Neural cell (in vitro differentiated cells): Measurements from ENCODE around the gene ZNF892. TPM values are rescaled to one million over a fixed set of nuclear protein-coding genes. Genes with fewer than 3 reads are reported as not detected.

Experiments
- H2AFZ ChIP-seq: fragments of 200-600, 300-800 bp; sonication (generic), shearing (Covaris generic); 2 replicates; pipeline ENCODE4 v1.6.0; 2014; ENCODE audit warnings: low read depth, mild to moderate bottlenecking, antibody characterized with exemption, low read length, moderate library complexity
- H3F3A ChIP-seq: fragments of 200-600 bp; shearing (Covaris generic); 2 replicates; pipeline ENCODE4 v1.6.1; 2016; ENCODE audit warnings: mild to moderate bottlenecking, moderate library complexity, mixed read lengths, antibody characterized with exemption, low read length; ENCODE audit not compliant: insufficient read depth, poor library complexity, severe bottlenecking
- H3K27ac ChIP-seq: fragments of 200-600, 300-800 bp; sonication (generic), shearing (Covaris generic); 2 replicates; pipeline ENCODE4 v1.5.1; 2014; ENCODE audit warnings: mild to moderate bottlenecking, low read length, moderate library complexity
- H3K27me3 ChIP-seq: fragments of 300-800, 200-600 bp; sonication (generic), shearing (Covaris generic); 2 replicates; pipeline ENCODE4 v1.6.0; 2014; ENCODE audit warnings: mild to moderate bottlenecking, low read depth, low read length, moderate library complexity; ENCODE audit not compliant: insufficient read depth
- H3K36me3 ChIP-seq: fragments of 300-800, 200-600 bp; sonication (generic), shearing (Covaris generic); 2 replicates; pipeline ENCODE4 v1.5.1; 2014; ENCODE audit warnings: mild to moderate bottlenecking, antibody characterized with exemption, low read length, moderate library complexity; ENCODE audit not compliant: insufficient read depth
- H3K4me2 ChIP-seq: fragments of 300-800, 200-600 bp; sonication (generic), shearing (Covaris generic); 2 replicates; pipeline ENCODE4 v1.6.0; 2014; ENCODE audit warnings: mild to moderate bottlenecking, low read length
- H3K4me3 ChIP-seq: fragments of 300-800, 200-600 bp; sonication (generic), shearing (Covaris generic); 2 replicates; pipeline ENCODE4 v1.5.1; 2014; ENCODE audit warnings: mild to moderate bottlenecking, low read length, moderate library complexity
- H3K79me2 ChIP-seq: fragments of 200-600 bp; shearing (Covaris generic); replicated peaks from 2 replicates; pipeline ENCODE4 v1.6.0; 2014; ENCODE audit warnings: mild to moderate bottlenecking, low read length, moderate library complexity; ENCODE audit not compliant: insufficient read depth
- H3K9ac ChIP-seq: fragments of 300-800, 200-600 bp; sonication (generic), shearing (Covaris generic); 2 replicates; pipeline ENCODE4 v1.6.1; 2016; ENCODE audit warnings: mild to moderate bottlenecking, low read length, mixed read lengths
- H3K9me2 ChIP-seq: fragments of 200-600 bp; shearing (Covaris generic); 2 replicates; pipeline ENCODE4 v1.6.1; 2016; ENCODE audit warnings: mild to moderate bottlenecking, low read length, mixed read lengths; ENCODE audit not compliant: insufficient read depth
- H3K9me3 ChIP-seq: fragments of 200-600, 300-800 bp; sonication (generic), shearing (Covaris generic); 2 replicates; pipeline ENCODE4 v1.6.1; 2016; ENCODE audit warnings: mild to moderate bottlenecking, mixed run types, low read length, moderate library complexity, mixed read lengths
- H4K20me1 ChIP-seq: fragments of 200-600 bp; shearing (Covaris generic); 2 replicates; pipeline ENCODE4 v1.6.1; 2016; ENCODE audit warnings: mild to moderate bottlenecking, mixed run types; ENCODE audit not compliant: insufficient read depth
- EP300 ChIP-seq: fragments of 450-650 bp; conservative IDR thresholded peaks from 2 replicates; pipeline ENCODE4 v1.6.1; 2014; ENCODE audit warnings: antibody characterized with exemption, mild to moderate bottlenecking, moderate library complexity; ENCODE audit not compliant: poor library complexity, severe bottlenecking
- EZH2 ChIP-seq: fragments of 200-600, 300-800 bp; shearing (Covaris generic), sonication (generic); IDR thresholded peaks from 2 replicates; pipeline ENCODE4 v1.6.1; 2014; ENCODE audit warnings: antibody characterized with exemption, low read length, borderline replicate concordance, mild to moderate bottlenecking; ENCODE audit not compliant: insufficient read depth, poor library complexity, severe bottlenecking
- MXI1 ChIP-seq: fragments of 450-650 bp; conservative IDR thresholded peaks from 2 replicates; pipeline ENCODE4 v1.6.1; 2014; ENCODE audit warnings: antibody characterized with exemption, mild to moderate bottlenecking; ENCODE audit not compliant: poor library complexity, severe bottlenecking
- POLR2AphosphoS5 ChIP-seq: IDR thresholded peaks from 2 replicates; pipeline ENCODE4 v1.6.1; 2012
- RAD21 ChIP-seq: fragments of 450-650 bp; conservative IDR thresholded peaks from 2 replicates; pipeline ENCODE4 v1.6.1; 2014; ENCODE audit warnings: antibody characterized with exemption, mild to moderate bottlenecking, moderate library complexity
- SMC3 ChIP-seq: fragments of 450-650 bp; conservative IDR thresholded peaks from 2 replicates; pipeline ENCODE4 v1.6.1; 2014; ENCODE audit warnings: antibody characterized with exemption, mild to moderate bottlenecking, moderate library complexity; ENCODE audit not compliant: poor library complexity
- TAF1 ChIP-seq: IDR thresholded peaks from 2 replicates; pipeline ENCODE4 v1.6.1; 2012; ENCODE audit warnings: low read depth
- polyA plus RNA-seq: library from polyadenylated mRNA; depleted of rRNA; stranded (reverse); fragments of >200 nt; gene quantifications from 2 replicates; pipeline ENCODE4 v1.2.3, GENCODE V29; 2014
- TF ChIP-seq, protein P1 (sequence below): IDR thresholded peaks from 2 replicates; pipeline ENCODE4 v1.6.1; 2012; ENCODE audit warnings: borderline replicate concordance
- TF ChIP-seq, protein P2 (sequence below): fragments of 450-650 bp; IDR thresholded peaks from 2 replicates; pipeline ENCODE4 v1.5.1; 2014; ENCODE audit warnings: antibody characterized with exemption, mild to moderate bottlenecking, moderate library complexity; ENCODE audit not compliant: poor library complexity, severe bottlenecking

Gene ZNF892
- polyA plus RNA-seq, 1 donor from 2014 or later: 8.0 TPM

DNA sequence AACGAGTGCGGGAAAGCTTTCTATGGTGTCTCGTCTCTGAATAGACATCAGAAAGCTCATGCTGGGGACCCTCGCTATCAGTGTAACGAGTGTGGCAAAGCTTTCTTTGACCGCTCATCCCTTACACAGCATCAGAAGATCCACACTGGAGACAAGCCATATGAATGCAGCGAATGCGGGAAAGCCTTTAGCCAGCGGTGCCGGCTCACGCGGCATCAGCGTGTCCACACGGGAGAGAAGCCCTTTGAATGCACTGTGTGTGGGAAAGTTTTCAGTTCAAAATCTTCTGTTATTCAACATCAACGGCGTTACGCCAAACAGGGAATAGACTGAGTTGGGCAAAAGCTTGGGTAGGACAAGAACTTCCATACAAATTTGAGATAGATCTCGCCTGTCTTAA lies 25.5 kb upstream of the ZNF892 start:
- Histone ChIP-seq H3K9me3 (peaks cover 16% of the 10 kb centered on the region), H2AFZ (no peak overlapping the region), H3K4me3 (no peak overlapping the region), H3K79me2 (no peaks in the 10 kb centered on the region), H3K27ac (no peak overlapping the region), H3K9me2 (no peaks in the 10 kb centered on the region), H3K9ac (no peak overlapping the region), H4K20me1 (no peaks in the 10 kb centered on the region), H3K4me2 (no peak overlapping the region), H3K36me3 (peaks cover 40% of the 10 kb centered on the region), H3K27me3 (no peaks in the 10 kb centered on the region), H3F3A (no peaks in the 10 kb centered on the region)
- TF ChIP-seq POLR2AphosphoS5 (no peak), SMC3 (no peak), EZH2 (no peak), TAF1 (no peak), EP300 (no peak), RAD21 (no peak), MXI1 (no peak)
- TF ChIP-seq, protein P1, sequence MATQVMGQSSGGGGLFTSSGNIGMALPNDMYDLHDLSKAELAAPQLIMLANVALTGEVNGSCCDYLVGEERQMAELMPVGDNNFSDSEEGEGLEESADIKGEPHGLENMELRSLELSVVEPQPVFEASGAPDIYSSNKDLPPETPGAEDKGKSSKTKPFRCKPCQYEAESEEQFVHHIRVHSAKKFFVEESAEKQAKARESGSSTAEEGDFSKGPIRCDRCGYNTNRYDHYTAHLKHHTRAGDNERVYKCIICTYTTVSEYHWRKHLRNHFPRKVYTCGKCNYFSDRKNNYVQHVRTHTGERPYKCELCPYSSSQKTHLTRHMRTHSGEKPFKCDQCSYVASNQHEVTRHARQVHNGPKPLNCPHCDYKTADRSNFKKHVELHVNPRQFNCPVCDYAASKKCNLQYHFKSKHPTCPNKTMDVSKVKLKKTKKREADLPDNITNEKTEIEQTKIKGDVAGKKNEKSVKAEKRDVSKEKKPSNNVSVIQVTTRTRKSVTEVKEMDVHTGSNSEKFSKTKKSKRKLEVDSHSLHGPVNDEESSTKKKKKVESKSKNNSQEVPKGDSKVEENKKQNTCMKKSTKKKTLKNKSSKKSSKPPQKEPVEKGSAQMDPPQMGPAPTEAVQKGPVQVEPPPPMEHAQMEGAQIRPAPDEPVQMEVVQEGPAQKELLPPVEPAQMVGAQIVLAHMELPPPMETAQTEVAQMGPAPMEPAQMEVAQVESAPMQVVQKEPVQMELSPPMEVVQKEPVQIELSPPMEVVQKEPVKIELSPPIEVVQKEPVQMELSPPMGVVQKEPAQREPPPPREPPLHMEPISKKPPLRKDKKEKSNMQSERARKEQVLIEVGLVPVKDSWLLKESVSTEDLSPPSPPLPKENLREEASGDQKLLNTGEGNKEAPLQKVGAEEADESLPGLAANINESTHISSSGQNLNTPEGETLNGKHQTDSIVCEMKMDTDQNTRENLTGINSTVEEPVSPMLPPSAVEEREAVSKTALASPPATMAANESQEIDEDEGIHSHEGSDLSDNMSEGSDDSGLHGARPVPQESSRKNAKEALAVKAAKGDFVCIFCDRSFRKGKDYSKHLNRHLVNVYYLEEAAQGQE: no peak
- TF ChIP-seq, protein P2, sequence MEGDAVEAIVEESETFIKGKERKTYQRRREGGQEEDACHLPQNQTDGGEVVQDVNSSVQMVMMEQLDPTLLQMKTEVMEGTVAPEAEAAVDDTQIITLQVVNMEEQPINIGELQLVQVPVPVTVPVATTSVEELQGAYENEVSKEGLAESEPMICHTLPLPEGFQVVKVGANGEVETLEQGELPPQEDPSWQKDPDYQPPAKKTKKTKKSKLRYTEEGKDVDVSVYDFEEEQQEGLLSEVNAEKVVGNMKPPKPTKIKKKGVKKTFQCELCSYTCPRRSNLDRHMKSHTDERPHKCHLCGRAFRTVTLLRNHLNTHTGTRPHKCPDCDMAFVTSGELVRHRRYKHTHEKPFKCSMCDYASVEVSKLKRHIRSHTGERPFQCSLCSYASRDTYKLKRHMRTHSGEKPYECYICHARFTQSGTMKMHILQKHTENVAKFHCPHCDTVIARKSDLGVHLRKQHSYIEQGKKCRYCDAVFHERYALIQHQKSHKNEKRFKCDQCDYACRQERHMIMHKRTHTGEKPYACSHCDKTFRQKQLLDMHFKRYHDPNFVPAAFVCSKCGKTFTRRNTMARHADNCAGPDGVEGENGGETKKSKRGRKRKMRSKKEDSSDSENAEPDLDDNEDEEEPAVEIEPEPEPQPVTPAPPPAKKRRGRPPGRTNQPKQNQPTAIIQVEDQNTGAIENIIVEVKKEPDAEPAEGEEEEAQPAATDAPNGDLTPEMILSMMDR: no peak

GRCh38 chr2:95185197-95185596 lies 22.1 kb upstream of the ZNF892 start:
- no peak overlapping the region for H3K4me2 ChIP-seq
- peaks cover 27% of the 10 kb centered on the region for H3K36me3 ChIP-seq
- no peak overlapping the region for H3K4me3 ChIP-seq
- no peaks in the 10 kb centered on the region for H3K9me2 ChIP-seq
- H3K9me3 ChIP-seq: peaks cover 14% of the 10 kb centered on the region
- H3K9ac ChIP-seq: no peak overlapping the region
- H3K79me2 ChIP-seq: no peaks in the 10 kb centered on the region
- H2AFZ ChIP-seq: no peak overlapping the region
- no peaks in the 10 kb centered on the region for H4K20me1 ChIP-seq
- no peaks in the 10 kb centered on the region for H3K27me3 ChIP-seq
- no peak overlapping the region for H3K27ac ChIP-seq
- TF ChIP-seq RAD21: no peak
- no peak for TF ChIP-seq EP300
- TF ChIP-seq TAF1: no peak
- TF ChIP-seq SMC3: no peak
- TF ChIP-seq, protein P2: no peak
- TF ChIP-seq, protein P1: no peak
- no peak for TF ChIP-seq EZH2
- TF ChIP-seq POLR2AphosphoS5: no peak
- no peak for TF ChIP-seq MXI1
- H3F3A ChIP-seq: no peaks in the 10 kb centered on the region
